ENCODE results near the gene NRGN. TPM values are rescaled to one million over a fixed set of nuclear protein-coding genes. Genes with fewer than 3 reads are reported as not detected.

NRGN gene
- total RNA-seq (under 1 TPM; 0.68 to 0.69 TPM), polyA plus RNA-seq (under 1 TPM in 2 of 3 donors, not detected in 1; 0.14 to 0.20 TPM), total RNA-seq (0 to 0.71 (median 0.08) reads per million in 6 experiments)

GRCh38 chr11:124739479-124740276 is at the start of gene NRGN:
TSS of gene NRGN (plus strand) at chr11:124739942. CDS start at chr11:124740085, 143 bp downstream.
- peaks cover 14 to 32% (median 24%) of the 10 kb centered on the region in 4 donors for H3K4me1 Mint-ChIP-seq
- peak within 1 kb of the TSS; percentile 79 to 89 (median 85) for H3K4me3 Mint-ChIP-seq
- no peaks in the 10 kb centered on the region for H3K9me3 Mint-ChIP-seq
- ATAC-seq = peak; percentile 91 to 94
- no peaks in the 10 kb centered on the region for H3K36me3 Mint-ChIP-seq
- H3K27ac Mint-ChIP-seq = peak within 1 kb of the TSS in 7 of 10 donors; percentile 21 to 80 (median 62)
- peak; percentile 68 to 91 (median 78) for DNase-seq
- POLR2A ChIA-PET = interaction anchor here (0.6 to 2.0 kb wide), 2 partner anchors 42 to 69 kb away, joined by 3 to 6 read pairs; no protein-coding TSS in a partner anchor
- peaks cover 0 to 13% (median 1%) of the 10 kb centered on the region in 5 donors for H3K27me3 Mint-ChIP-seq

- Mint-ChIP-seq H3K9me3 (peaks cover 0 to 2% (median 0%) of the 10 kb centered on the region in 9 donors), H3K4me3 (no peak overlapping the region), H3K27me3 (no peaks in the 10 kb centered on the region), H3K4me1 (peaks cover 0 to 2% (median 0%) of the 10 kb centered on the region in 4 donors), H3K36me3 (no peaks in the 10 kb centered on the region), H3K27ac (no peak overlapping the region)
- no peak for DNase-seq
- ATAC-seq = no peak
- POLR2A ChIA-PET = no interaction called here
These were observed 46.6 kb upstream of the NRGN start for GRCh38 chr11:124693142-124693541.

- no peak overlapping the region for H3K27ac Mint-ChIP-seq
- H3K9me3 Mint-ChIP-seq = peaks cover 0 to 10% (median 5%) of the 10 kb centered on the region in 9 donors
- DNase-seq (no peak), ATAC-seq (no peak)
- H3K27me3 Mint-ChIP-seq = peaks cover 3 to 13% (median 11%) of the 10 kb centered on the region in 5 donors
- no peaks in the 10 kb centered on the region for H3K4me1 Mint-ChIP-seq
- no peak overlapping the region for H3K4me3 Mint-ChIP-seq
- POLR2A ChIA-PET = interaction anchor here (0.5 kb wide), 1 partner anchor 1610 kb away, joined by 3 read pairs; no protein-coding TSS in a partner anchor
- H3K36me3 Mint-ChIP-seq = peaks cover 0 to 12% (median 11%) of the 10 kb centered on the region in 3 donors
These were observed 40.2 kb upstream of the NRGN start for GRCh38 chr11:124699547-124699946.

- Mint-ChIP-seq H3K27ac (no peak overlapping the region), H3K36me3 (peaks cover 0 to 12% (median 11%) of the 10 kb centered on the region in 3 donors), H3K4me3 (no peak overlapping the region), H3K9me3 (peaks cover 0 to 10% (median 5%) of the 10 kb centered on the region in 9 donors), H3K27me3 (peaks cover 3 to 13% (median 11%) of the 10 kb centered on the region in 5 donors), H3K4me1 (no peaks in the 10 kb centered on the region)
- ATAC-seq (no peak), DNase-seq (no peak)
- POLR2A ChIA-PET = no interaction called here
These were observed 39.7 kb upstream of the NRGN start for GRCh38 chr11:124700028-124700427.

GRCh38 chr11:124707829-124708228 is 31.9 kb upstream of the NRGN start:
- Mint-ChIP-seq H3K4me3 (no peak overlapping the region), H3K9me3 (peaks cover 5 to 18% (median 10%) of the 10 kb centered on the region in 9 donors), H3K27ac (no peak overlapping the region), H3K27me3 (peaks cover 3 to 14% (median 9%) of the 10 kb centered on the region in 5 donors), H3K4me1 (no peaks in the 10 kb centered on the region), H3K36me3 (peaks cover 3 to 16% (median 11%) of the 10 kb centered on the region in 3 donors)
- DNase-seq = no peak
- ATAC-seq = no peak
- POLR2A ChIA-PET = no interaction called here

GRCh38 chr11:124712392-124712791 is 27.4 kb upstream of the NRGN start:
- POLR2A ChIA-PET = no interaction called here
- ATAC-seq (no peak), DNase-seq (no peak)
- Mint-ChIP-seq H3K4me1 (peaks cover 1 to 4% (median 3%) of the 10 kb centered on the region in 4 donors), H3K27me3 (peaks cover 26 to 52% (median 31%) of the 10 kb centered on the region in 5 donors), H3K9me3 (peaks cover 4 to 12% (median 9%) of the 10 kb centered on the region in 9 donors), H3K4me3 (no peak overlapping the region), H3K36me3 (peaks cover 3 to 21% (median 12%) of the 10 kb centered on the region in 3 donors), H3K27ac (no peak overlapping the region)

GRCh38 chr11:124716591-124716990 is 23.2 kb upstream of the NRGN start:
- Mint-ChIP-seq H3K27ac (no peak overlapping the region), H3K9me3 (peaks cover 0 to 4% (median 0%) of the 10 kb centered on the region in 9 donors), H3K4me3 (peak overlapping the region in 1 of 10 donors; percentile 25), H3K27me3 (peaks cover 33 to 62% (median 44%) of the 10 kb centered on the region in 5 donors), H3K36me3 (peaks cover 0 to 15% (median 6%) of the 10 kb centered on the region in 3 donors), H3K4me1 (peaks cover 15 to 29% (median 16%) of the 10 kb centered on the region in 4 donors)
- DNase-seq (no peak), ATAC-seq (no peak)
- POLR2A ChIA-PET = interaction anchor here (1.2 kb wide), 1 partner anchor 43 kb away, joined by 3 read pairs; the partner anchor contains the start of genes SIAE and SPA17

GRCh38 chr11:124717421-124717785 is 22.3 kb upstream of the NRGN start:
- DNase-seq (no peak), ATAC-seq (no peak)
- H3K27me3 Mint-ChIP-seq = peaks cover 33 to 64% (median 44%) of the 10 kb centered on the region in 5 donors
- POLR2A ChIA-PET = interaction anchor here (1.2 kb wide), 1 partner anchor 44 kb away, joined by 3 read pairs; the partner anchor contains the start of genes SIAE and SPA17
- peaks cover 0 to 15% (median 6%) of the 10 kb centered on the region in 3 donors for H3K36me3 Mint-ChIP-seq
- H3K27ac Mint-ChIP-seq = peak overlapping the region in 4 of 10 donors; percentile 0 to 81 (median 14)
- peaks cover 0 to 4% (median 0%) of the 10 kb centered on the region in 9 donors for H3K9me3 Mint-ChIP-seq
- H3K4me3 Mint-ChIP-seq = peak overlapping the region; percentile 68 to 90 (median 86)
- H3K4me1 Mint-ChIP-seq = peaks cover 21 to 37% (median 22%) of the 10 kb centered on the region in 4 donors

- DNase-seq (peak in 7 of 10 donors; percentile 12 to 43 (median 33)), ATAC-seq (peak; percentile 81 to 82)
- Mint-ChIP-seq H3K27me3 (peaks cover 33 to 64% (median 45%) of the 10 kb centered on the region in 5 donors), H3K4me3 (peak overlapping the region; percentile 68 to 90 (median 86)), H3K4me1 (peaks cover 27 to 43% (median 28%) of the 10 kb centered on the region in 4 donors), H3K9me3 (peaks cover 0 to 4% (median 0%) of the 10 kb centered on the region in 9 donors), H3K36me3 (peaks cover 0 to 13% (median 6%) of the 10 kb centered on the region in 3 donors), H3K27ac (peak overlapping the region in 3 of 10 donors; percentile 0 to 81 (median 42))
- POLR2A ChIA-PET = interaction anchor here (0.5 to 1.2 kb wide), 2 partner anchors 40 to 44 kb away, joined by 3 read pairs; partner anchors contain the start of genes SIAE and SPA17
These were observed 21.7 kb upstream of the NRGN start for GRCh38 chr11:124717786-124718651.

GRCh38 chr11:124718801-124719200 is 20.9 kb upstream of the NRGN start:
- DNase-seq = no peak
- POLR2A ChIA-PET = no interaction called here
- no peak overlapping the region for H3K27ac Mint-ChIP-seq
- peak overlapping the region in 6 of 10 donors; percentile 11 to 88 (median 54) for H3K4me3 Mint-ChIP-seq
- H3K9me3 Mint-ChIP-seq = peaks cover 0 to 4% (median 0%) of the 10 kb centered on the region in 9 donors
- ATAC-seq = no peak
- peaks cover 0 to 11% (median 6%) of the 10 kb centered on the region in 3 donors for H3K36me3 Mint-ChIP-seq
- peaks cover 28 to 60% (median 45%) of the 10 kb centered on the region in 5 donors for H3K27me3 Mint-ChIP-seq
- peaks cover 28 to 48% (median 29%) of the 10 kb centered on the region in 4 donors for H3K4me1 Mint-ChIP-seq

- Mint-ChIP-seq H3K36me3 (peaks cover 0 to 8% (median 6%) of the 10 kb centered on the region in 3 donors), H3K4me1 (peaks cover 26 to 55% (median 29%) of the 10 kb centered on the region in 4 donors), H3K27me3 (peaks cover 25 to 53% (median 38%) of the 10 kb centered on the region in 5 donors), H3K27ac (peak overlapping the region in 3 of 10 donors; percentile 0 to 77 (median 52)), H3K4me3 (peak overlapping the region in 1 of 10 donors; percentile 34), H3K9me3 (no peaks in the 10 kb centered on the region)
- POLR2A ChIA-PET = no interaction called here
- ATAC-seq (no peak), DNase-seq (no peak)
These were observed 20.2 kb upstream of the NRGN start for GRCh38 chr11:124719534-124719933.

- H3K4me3 Mint-ChIP-seq = no peak overlapping the region
- ATAC-seq (no peak), DNase-seq (no peak)
- no peaks in the 10 kb centered on the region for H3K9me3 Mint-ChIP-seq
- H3K27ac Mint-ChIP-seq = peak overlapping the region in 1 of 10 donors; percentile 56
- H3K36me3 Mint-ChIP-seq = no peaks in the 10 kb centered on the region
- peaks cover 15 to 49% (median 32%) of the 10 kb centered on the region in 5 donors for H3K27me3 Mint-ChIP-seq
- H3K4me1 Mint-ChIP-seq = peaks cover 34 to 69% (median 42%) of the 10 kb centered on the region in 4 donors
- POLR2A ChIA-PET = no interaction called here
These were observed 17.6 kb upstream of the NRGN start for GRCh38 chr11:124722176-124722575.
